A549 (cell line): ENCODE data around the gene LRRIQ3. TPM values are rescaled to one million over a fixed set of nuclear protein-coding genes. Genes with fewer than 3 reads are reported as not detected.

Source experiments
- ATAC-seq, 2 experiments: fragments of 200-7000 bp in 1 of 2; fragments of >200 bp in 1 of 2; cut with Nextera tagmentation in 1 of 2; cut with Tn5 transposase in 1 of 2; 3 replicates each; pipeline versions ENCODE4 v1.8.0 to v1.9.1; 2018 to 2020; ENCODE audit warnings: mild to moderate bottlenecking in 1 of 2, moderate library complexity in 1 of 2
- CTCF ChIA-PET: fragments of 300-600 bp; sonication (Branson Sonifier 250); formaldehyde crosslinking; extraction: SDS; loops from one replicate; lab custom pipeline; 2021; ENCODE audit warnings: antibody characterized with exemption, inconsistent platforms; lab: Yijun Ruan, JAX
- POLR2A ChIA-PET: fragments of 350-600 bp; formaldehyde crosslinking; extraction: SDS; loops from one replicate; lab custom pipeline; 2021; ENCODE audit warnings: antibody characterized with exemption, inconsistent platforms; lab: Yijun Ruan, JAX
- DNase-seq, 2 experiments: peaks; one replicate each; pipeline versions ENCODE4 v3.0.0 to v3.0.0-alpha.2; 2011 to 2016; ENCODE audit warnings: low read depth in 1 of 2, low spot score in 1 of 2
- FAIRE-seq: peaks from 2 replicates; lab custom pipeline; 2011; peaks lifted over from hg19 to GRCh38; lab: Jason Lieb, UNC
- H3K27ac ChIP-seq, 2 experiments: fragments of >200 bp; sonication (Bioruptor Twin); formaldehyde crosslinking; 3 replicates each; pipeline ENCODE4 v1.5.1; 2016 to 2017
- H3K4me1 ChIP-seq: fragments of >200 bp; sonication (Bioruptor Twin); formaldehyde crosslinking; 3 replicates; pipeline ENCODE4 v1.6.1; 2016
- H3K4me2 ChIP-seq: fragments of >200 bp; sonication (Bioruptor Twin); formaldehyde crosslinking; 3 replicates; pipeline ENCODE4 v1.6.1; 2016
- H3K4me3 ChIP-seq: fragments of >200 bp; sonication (Bioruptor Twin); formaldehyde crosslinking; 3 replicates; pipeline ENCODE4 v1.5.1; 2016
- H3K9me3 ChIP-seq: fragments of >200 bp; sonication (Bioruptor Twin); formaldehyde crosslinking; 3 replicates; pipeline ENCODE4 v1.6.1; 2016
- BHLHE40 ChIP-seq: IDR thresholded peaks from 2 replicates; pipeline ENCODE4 v1.6.1; 2012; ENCODE audit warnings: low read depth, low read length, inconsistent platforms
- CBX8 ChIP-seq: fragments of 200-600 bp; sonication (generic); IDR thresholded peaks from 2 replicates; pipeline ENCODE4 v1.6.1; 2016
- CHD2 ChIP-seq: fragments of 150-350 bp; IDR thresholded peaks from 2 replicates; pipeline ENCODE4 v1.6.1; 2014; ENCODE audit warnings: low read length; ENCODE audit not compliant: partially characterized antibody
- EHMT2 ChIP-seq: fragments of 200-600 bp; sonication (generic); IDR thresholded peaks from 2 replicates; pipeline ENCODE4 v1.6.1; 2016; ENCODE audit warnings: antibody characterized with exemption, low read depth, mild to moderate bottlenecking, moderate library complexity
- FOSB ChIP-seq: fragments of 250-450 bp; sonication (Bioruptor Pico); IDR thresholded peaks from 2 replicates; pipeline ENCODE4 v1.5.0; 2020; ENCODE audit warnings: mild to moderate bottlenecking, moderate library complexity
- GATA3 ChIP-seq: IDR thresholded peaks from 2 replicates; pipeline ENCODE4 v1.6.1; 2012; ENCODE audit warnings: borderline replicate concordance
- HEYL ChIP-seq: fragments of 250-450 bp; sonication (Bioruptor Pico); IDR thresholded peaks from 2 replicates; pipeline ENCODE4 v1.8.0; 2021; ENCODE audit warnings: mild to moderate bottlenecking, moderate library complexity
- HOXB13 ChIP-seq: fragments of 250-450 bp; sonication (Bioruptor Pico); IDR thresholded peaks from 2 replicates; pipeline ENCODE4 v1.5.0; 2020; ENCODE audit warnings: low read depth, mild to moderate bottlenecking, moderate library complexity
- HOXB5 ChIP-seq: fragments of 250-450 bp; sonication (Bioruptor Pico); IDR thresholded peaks from 2 replicates; pipeline ENCODE4 v1.5.0; 2020; ENCODE audit warnings: mild to moderate bottlenecking, moderate library complexity
- KDM1A ChIP-seq: fragments of 200-600 bp; sonication (generic); IDR thresholded peaks from 2 replicates; pipeline ENCODE4 v1.6.1; 2016; ENCODE audit warnings: low read depth, mild to moderate bottlenecking
- POLR2A ChIP-seq: IDR thresholded peaks from 2 replicates; pipeline ENCODE4 v1.6.1; 2012; ENCODE audit warnings: mild to moderate bottlenecking, low read length
- RAD21 ChIP-seq, 2 experiments: fragments of >200 bp in 1 of 2; sonication (Bioruptor Twin) in 1 of 2; formaldehyde crosslinking in 1 of 2; IDR thresholded peaks in 1 of 2; conservative IDR thresholded peaks in 1 of 2; 2 replicates in 1 of 2; 3 replicates in 1 of 2; pipeline ENCODE4 v1.6.1; 2012 to 2018; ENCODE audit warnings: inconsistent platforms in 1 of 2
- RARB ChIP-seq: fragments of 250-450 bp; sonication (Bioruptor Pico); IDR thresholded peaks from 2 replicates; pipeline ENCODE4 v1.8.0; 2021; ENCODE audit warnings: mild to moderate bottlenecking, moderate library complexity
- RCOR1 ChIP-seq: fragments of 150-350 bp; IDR thresholded peaks from 2 replicates; pipeline ENCODE4 v1.6.1; 2014; ENCODE audit warnings: antibody characterized with exemption, low read length, low read depth
- SMC3 ChIP-seq: fragments of >200 bp; sonication (Bioruptor Twin); formaldehyde crosslinking; IDR thresholded peaks from 3 replicates; pipeline ENCODE4 v1.6.1; 2018; ENCODE audit warnings: inconsistent platforms
- TP53 ChIP-seq: fragments of 250-450 bp; sonication (Bioruptor Pico); IDR thresholded peaks from 2 replicates; pipeline ENCODE4 v1.5.0; 2021; ENCODE audit warnings: mild to moderate bottlenecking, moderate library complexity
- ZC3H11A ChIP-seq: fragments of 450-650 bp; IDR thresholded peaks from 2 replicates; pipeline ENCODE4 v1.6.1; 2014; ENCODE audit warnings: antibody characterized with exemption, mild to moderate bottlenecking
- ZNF302 ChIP-seq: fragments of 250-450 bp; sonication (Bioruptor Pico); IDR thresholded peaks from 2 replicates; pipeline ENCODE4 v1.9.0; 2021; ENCODE audit warnings: inconsistent platforms, mild to moderate bottlenecking, moderate library complexity
- WGBS: methylation state at CpG from one replicate; pipeline ENCODE4 v1.1.6; 2017; ENCODE audit errors: missing lambda C conversion rate; 5-methylcytosine and 5-hydroxymethylcytosine counted together
- polyA plus RNA-seq, 4 experiments: library from polyadenylated mRNA; depleted of rRNA in 3 of 4; stranded (reverse); fragments of >200 nt; fragmentation: RNase III in 1 of 4; extraction: RNeasy Plus Mini Kit Qiagen cat#74134 plus additional on column Dnase treatment in 1 of 4; gene quantifications; 2 replicates in 3 of 4; 3 replicates in 1 of 4; pipeline ENCODE4 v1.2.3, GENCODE V29; 2011 to 2017
- TF ChIP-seq, protein P1 (sequence below): fragments of 250-450 bp; sonication (Bioruptor Pico); IDR thresholded peaks from 2 replicates; pipeline ENCODE4 v1.5.0; 2020; ENCODE audit warnings: low read depth, mild to moderate bottlenecking, moderate library complexity
- TF ChIP-seq, protein P2 (sequence below): fragments of >200 bp; sonication (Bioruptor Twin); formaldehyde crosslinking; IDR thresholded peaks from 3 replicates; pipeline ENCODE4 v1.6.1; 2016
- TF ChIP-seq, protein P3 (sequence below): IDR thresholded peaks from 2 replicates; pipeline ENCODE4 v1.6.1; 2012
- TF ChIP-seq, protein P4 (sequence below): IDR thresholded peaks from 2 replicates; pipeline ENCODE4 v1.6.1; 2012; ENCODE audit warnings: low read depth, borderline replicate concordance
- TF ChIP-seq, protein P5 (sequence below): IDR thresholded peaks from 2 replicates; pipeline ENCODE4 v1.6.1; 2012
- TF ChIP-seq, protein P6 (sequence below): fragments of 200-600 bp; sonication (generic); IDR thresholded peaks from 2 replicates; pipeline ENCODE4 v1.6.1; 2016; ENCODE audit warnings: antibody characterized with exemption, mild to moderate bottlenecking, moderate library complexity
- TF ChIP-seq, protein P7 (sequence below): fragments of >200 bp; sonication (Bioruptor Twin); formaldehyde crosslinking; IDR thresholded peaks from 3 replicates; pipeline ENCODE4 v1.5.1; 2016

The LRRIQ3 gene
- polyA plus RNA-seq, 2 of the 4 experiments (the other 2 are of a cell fraction): 2.4 to 3.9 TPM

DNA sequence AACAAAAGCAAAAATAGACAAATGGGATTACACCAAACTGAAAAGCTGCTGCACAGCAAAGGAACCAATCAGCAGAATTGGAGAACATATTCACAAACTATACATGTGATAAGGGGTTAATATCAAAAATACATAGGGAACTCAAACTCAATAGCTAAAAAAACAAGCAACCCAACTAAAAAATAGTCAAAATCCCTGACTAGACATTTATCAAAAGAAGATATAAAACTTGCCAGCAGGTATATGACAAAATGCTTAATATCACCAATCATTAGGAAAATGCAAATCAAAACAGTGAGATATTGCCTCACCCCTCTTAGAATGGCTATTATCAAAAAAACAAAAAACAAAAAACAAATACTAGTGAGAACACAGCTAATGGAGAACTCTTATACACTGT lies 140.3 kb downstream of the LRRIQ3 start:
- Histone ChIP-seq H3K27ac (no peak overlapping the region), H3K4me2 (no peak overlapping the region), H3K4me1 (no peaks in the 10 kb centered on the region), H3K9me3 (no peaks in the 10 kb centered on the region), H3K4me3 (no peak overlapping the region)
- POLR2A ChIA-PET: no interaction called here
- no peak for ATAC-seq
- CTCF ChIA-PET: no interaction called here
- no peak for FAIRE-seq
- DNase-seq: no peak
- TF ChIP-seq, protein P1, sequence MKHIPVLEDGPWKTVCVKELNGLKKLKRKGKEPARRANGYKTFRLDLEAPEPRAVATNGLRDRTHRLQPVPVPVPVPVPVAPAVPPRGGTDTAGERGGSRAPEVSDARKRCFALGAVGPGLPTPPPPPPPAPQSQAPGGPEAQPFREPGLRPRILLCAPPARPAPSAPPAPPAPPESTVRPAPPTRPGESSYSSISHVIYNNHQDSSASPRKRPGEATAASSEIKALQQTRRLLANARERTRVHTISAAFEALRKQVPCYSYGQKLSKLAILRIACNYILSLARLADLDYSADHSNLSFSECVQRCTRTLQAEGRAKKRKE (CRISPR knock-in tag): no peak
- TF ChIP-seq HOXB13 (CRISPR knock-in tag) (no peak), KDM1A (no peak), RARB (CRISPR knock-in tag) (no peak), SMC3 (no peak)
- TF ChIP-seq, protein P2, sequence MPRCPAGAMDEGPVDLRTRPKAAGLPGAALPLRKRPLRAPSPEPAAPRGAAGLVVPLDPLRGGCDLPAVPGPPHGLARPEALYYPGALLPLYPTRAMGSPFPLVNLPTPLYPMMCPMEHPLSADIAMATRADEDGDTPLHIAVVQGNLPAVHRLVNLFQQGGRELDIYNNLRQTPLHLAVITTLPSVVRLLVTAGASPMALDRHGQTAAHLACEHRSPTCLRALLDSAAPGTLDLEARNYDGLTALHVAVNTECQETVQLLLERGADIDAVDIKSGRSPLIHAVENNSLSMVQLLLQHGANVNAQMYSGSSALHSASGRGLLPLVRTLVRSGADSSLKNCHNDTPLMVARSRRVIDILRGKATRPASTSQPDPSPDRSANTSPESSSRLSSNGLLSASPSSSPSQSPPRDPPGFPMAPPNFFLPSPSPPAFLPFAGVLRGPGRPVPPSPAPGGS: no peak

DNA sequence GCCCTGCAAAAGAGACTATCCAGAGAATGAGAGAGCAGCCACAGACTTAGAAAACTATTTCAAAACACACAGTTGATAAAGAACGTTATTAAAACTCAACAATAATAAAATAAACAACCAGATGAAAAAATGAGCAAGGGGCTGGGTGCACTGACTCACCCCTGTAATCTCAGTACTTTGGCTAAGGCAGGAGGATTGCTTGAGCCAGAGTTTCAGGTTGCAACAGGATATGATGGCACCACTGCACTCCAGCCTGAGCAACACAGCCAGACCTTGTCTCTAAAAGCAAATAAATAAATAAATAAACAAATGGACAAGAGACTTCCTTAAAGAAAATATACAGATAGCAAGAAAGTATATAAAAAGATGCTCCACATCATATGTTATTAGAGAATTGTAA lies 144.6 kb downstream of the LRRIQ3 start:
- no peak for ATAC-seq
- no peak for DNase-seq
- WGBS: 0% methylated on average over 1 of the region's 1 CpG
- ChIA-PET CTCF (no interaction called here), POLR2A (no interaction called here)
- no peak for FAIRE-seq
- TF ChIP-seq HEYL: no peak
- TF ChIP-seq, protein P3, sequence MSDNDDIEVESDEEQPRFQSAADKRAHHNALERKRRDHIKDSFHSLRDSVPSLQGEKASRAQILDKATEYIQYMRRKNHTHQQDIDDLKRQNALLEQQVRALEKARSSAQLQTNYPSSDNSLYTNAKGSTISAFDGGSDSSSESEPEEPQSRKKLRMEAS: no peak
- TF ChIP-seq, protein P4, sequence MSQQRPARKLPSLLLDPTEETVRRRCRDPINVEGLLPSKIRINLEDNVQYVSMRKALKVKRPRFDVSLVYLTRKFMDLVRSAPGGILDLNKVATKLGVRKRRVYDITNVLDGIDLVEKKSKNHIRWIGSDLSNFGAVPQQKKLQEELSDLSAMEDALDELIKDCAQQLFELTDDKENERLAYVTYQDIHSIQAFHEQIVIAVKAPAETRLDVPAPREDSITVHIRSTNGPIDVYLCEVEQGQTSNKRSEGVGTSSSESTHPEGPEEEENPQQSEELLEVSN: no peak
- TF ChIP-seq ZNF302 (CRISPR knock-in tag): no peak
- TF ChIP-seq, protein P5, sequence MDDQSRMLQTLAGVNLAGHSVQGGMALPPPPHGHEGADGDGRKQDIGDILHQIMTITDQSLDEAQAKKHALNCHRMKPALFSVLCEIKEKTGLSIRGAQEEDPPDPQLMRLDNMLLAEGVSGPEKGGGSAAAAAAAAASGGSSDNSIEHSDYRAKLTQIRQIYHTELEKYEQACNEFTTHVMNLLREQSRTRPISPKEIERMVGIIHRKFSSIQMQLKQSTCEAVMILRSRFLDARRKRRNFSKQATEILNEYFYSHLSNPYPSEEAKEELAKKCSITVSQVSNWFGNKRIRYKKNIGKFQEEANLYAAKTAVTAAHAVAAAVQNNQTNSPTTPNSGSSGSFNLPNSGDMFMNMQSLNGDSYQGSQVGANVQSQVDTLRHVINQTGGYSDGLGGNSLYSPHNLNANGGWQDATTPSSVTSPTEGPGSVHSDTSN: no peak
- no peak for TF ChIP-seq RAD21 (conservative IDR thresholded peaks at IDR 0.05 in 1 of 2, IDR thresholded peaks at IDR 0.05 in 1 of 2)
- TF ChIP-seq RCOR1: no peak
- no peak for TF ChIP-seq POLR2A
- no peak for TF ChIP-seq CHD2
- no peak for TF ChIP-seq FOSB (CRISPR knock-in tag)
- no peak for TF ChIP-seq TP53 (CRISPR knock-in tag)
- TF ChIP-seq, protein P6, sequence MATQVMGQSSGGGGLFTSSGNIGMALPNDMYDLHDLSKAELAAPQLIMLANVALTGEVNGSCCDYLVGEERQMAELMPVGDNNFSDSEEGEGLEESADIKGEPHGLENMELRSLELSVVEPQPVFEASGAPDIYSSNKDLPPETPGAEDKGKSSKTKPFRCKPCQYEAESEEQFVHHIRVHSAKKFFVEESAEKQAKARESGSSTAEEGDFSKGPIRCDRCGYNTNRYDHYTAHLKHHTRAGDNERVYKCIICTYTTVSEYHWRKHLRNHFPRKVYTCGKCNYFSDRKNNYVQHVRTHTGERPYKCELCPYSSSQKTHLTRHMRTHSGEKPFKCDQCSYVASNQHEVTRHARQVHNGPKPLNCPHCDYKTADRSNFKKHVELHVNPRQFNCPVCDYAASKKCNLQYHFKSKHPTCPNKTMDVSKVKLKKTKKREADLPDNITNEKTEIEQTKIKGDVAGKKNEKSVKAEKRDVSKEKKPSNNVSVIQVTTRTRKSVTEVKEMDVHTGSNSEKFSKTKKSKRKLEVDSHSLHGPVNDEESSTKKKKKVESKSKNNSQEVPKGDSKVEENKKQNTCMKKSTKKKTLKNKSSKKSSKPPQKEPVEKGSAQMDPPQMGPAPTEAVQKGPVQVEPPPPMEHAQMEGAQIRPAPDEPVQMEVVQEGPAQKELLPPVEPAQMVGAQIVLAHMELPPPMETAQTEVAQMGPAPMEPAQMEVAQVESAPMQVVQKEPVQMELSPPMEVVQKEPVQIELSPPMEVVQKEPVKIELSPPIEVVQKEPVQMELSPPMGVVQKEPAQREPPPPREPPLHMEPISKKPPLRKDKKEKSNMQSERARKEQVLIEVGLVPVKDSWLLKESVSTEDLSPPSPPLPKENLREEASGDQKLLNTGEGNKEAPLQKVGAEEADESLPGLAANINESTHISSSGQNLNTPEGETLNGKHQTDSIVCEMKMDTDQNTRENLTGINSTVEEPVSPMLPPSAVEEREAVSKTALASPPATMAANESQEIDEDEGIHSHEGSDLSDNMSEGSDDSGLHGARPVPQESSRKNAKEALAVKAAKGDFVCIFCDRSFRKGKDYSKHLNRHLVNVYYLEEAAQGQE: no peak
- TF ChIP-seq EHMT2: no peak
- TF ChIP-seq GATA3: no peak
- TF ChIP-seq HOXB5: no peak
- no peak for TF ChIP-seq BHLHE40
- TF ChIP-seq, protein P7, sequence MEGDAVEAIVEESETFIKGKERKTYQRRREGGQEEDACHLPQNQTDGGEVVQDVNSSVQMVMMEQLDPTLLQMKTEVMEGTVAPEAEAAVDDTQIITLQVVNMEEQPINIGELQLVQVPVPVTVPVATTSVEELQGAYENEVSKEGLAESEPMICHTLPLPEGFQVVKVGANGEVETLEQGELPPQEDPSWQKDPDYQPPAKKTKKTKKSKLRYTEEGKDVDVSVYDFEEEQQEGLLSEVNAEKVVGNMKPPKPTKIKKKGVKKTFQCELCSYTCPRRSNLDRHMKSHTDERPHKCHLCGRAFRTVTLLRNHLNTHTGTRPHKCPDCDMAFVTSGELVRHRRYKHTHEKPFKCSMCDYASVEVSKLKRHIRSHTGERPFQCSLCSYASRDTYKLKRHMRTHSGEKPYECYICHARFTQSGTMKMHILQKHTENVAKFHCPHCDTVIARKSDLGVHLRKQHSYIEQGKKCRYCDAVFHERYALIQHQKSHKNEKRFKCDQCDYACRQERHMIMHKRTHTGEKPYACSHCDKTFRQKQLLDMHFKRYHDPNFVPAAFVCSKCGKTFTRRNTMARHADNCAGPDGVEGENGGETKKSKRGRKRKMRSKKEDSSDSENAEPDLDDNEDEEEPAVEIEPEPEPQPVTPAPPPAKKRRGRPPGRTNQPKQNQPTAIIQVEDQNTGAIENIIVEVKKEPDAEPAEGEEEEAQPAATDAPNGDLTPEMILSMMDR: no peak
- no peak for TF ChIP-seq CBX8
- TF ChIP-seq ZC3H11A: no peak
- Histone ChIP-seq H3K4me3 (no peak overlapping the region), H3K27ac (no peak overlapping the region), H3K4me2 (no peak overlapping the region), H3K9me3 (no peaks in the 10 kb centered on the region), H3K4me1 (no peaks in the 10 kb centered on the region)
